ENCODE measurements around the gene MBNL3.

The MBNL3 gene

DNA sequence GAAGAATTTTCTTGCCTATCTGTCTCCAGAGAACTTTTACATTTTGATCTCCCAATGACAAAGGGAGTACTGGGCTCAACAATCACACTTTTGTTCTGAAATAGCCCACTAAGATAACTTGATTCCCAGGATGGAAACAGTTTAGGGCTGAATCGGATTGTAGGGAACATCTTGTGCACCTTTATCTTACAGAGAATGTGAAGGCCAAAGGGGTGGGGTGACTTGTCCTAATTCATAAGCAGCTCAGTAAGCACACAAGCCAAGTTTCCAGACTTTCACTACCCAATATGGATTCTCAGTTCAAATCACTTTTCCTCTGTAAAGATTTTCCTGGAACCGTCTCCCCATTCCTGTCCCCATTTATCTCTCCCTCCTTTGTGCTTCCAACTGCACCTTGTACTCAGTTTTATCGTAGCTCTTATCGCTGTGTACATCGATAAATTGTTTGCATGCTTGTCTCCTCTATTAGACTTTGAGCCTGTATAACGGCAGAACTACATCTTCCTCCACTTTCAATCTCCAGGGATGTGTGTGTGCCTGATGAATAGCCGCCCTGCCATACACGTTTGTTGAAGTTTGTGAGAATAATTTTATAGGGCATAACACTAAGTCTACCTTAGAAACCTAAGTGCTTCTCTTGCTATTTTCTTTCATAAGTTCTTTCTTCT is 77.4 kb downstream of the MBNL3 start:
- Histone ChIP-seq H3K9ac (ENCODE audit: low read depth, low read length) (no peak overlapping the region), H3K4me1 (ENCODE audit: control insufficient read depth, insufficient read depth, low read length) (peaks cover 45% of the 10 kb centered on the region), H3K36me3 (ENCODE audit: control insufficient read depth, insufficient read depth, low read length) (no peaks in the 10 kb centered on the region), H3K27me3 (ENCODE audit: control insufficient read depth, insufficient read depth, low read length) (peaks cover 37% of the 10 kb centered on the region), H3K9me3 (ENCODE audit: control insufficient read depth, insufficient read depth, low read length) (no peaks in the 10 kb centered on the region), H3K4me3 (ENCODE audit: low read depth, low read length) (no peak overlapping the region)

DNA sequence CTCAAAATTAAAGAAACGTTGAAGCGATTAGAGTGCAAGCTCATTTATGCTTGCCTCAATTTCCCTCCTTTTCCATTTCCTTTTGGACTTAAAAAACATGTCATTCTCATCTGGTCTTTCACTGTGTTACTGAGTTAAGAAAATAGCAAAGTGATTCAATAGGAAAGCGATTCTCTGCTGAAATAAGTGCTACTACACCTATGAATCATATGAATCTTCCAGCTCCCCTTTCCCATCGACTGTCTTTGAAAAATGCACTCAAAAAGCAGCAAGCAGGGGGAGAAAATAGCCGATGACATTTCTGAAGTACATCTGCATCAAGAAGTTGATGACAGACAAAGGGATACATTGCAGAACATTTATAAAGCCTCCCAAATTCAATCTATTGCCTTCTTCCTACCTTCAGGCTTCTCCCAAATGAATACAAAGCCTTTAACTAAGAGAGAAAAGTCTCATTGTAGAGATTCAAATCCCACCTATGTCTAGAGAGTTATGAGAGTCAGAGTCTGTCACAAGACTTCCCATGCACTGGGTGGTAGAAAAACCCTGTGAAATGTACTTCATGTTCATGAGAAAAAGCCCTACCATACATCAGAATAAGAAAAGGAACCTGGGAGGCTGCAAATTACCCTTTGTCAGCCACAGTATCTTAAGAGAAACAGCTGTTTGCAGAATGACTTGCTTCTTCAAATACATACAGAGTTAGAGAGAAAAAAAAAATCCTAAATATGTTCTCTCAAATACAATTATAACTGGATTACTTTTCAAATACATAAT is 78.9 kb downstream of the MBNL3 start:
- H3K27me3 ChIP-seq (ENCODE audit: control insufficient read depth, insufficient read depth, low read length) = peaks cover 37% of the 10 kb centered on the region
- no peaks in the 10 kb centered on the region for H3K36me3 ChIP-seq (ENCODE audit: control insufficient read depth, insufficient read depth, low read length)
- no peak overlapping the region for H3K9ac ChIP-seq (ENCODE audit: low read depth, low read length)
- peak overlapping the region; percentile 12 for H3K4me3 ChIP-seq (ENCODE audit: low read depth, low read length)
- no peaks in the 10 kb centered on the region for H3K9me3 ChIP-seq (ENCODE audit: control insufficient read depth, insufficient read depth, low read length)
- peaks cover 47% of the 10 kb centered on the region for H3K4me1 ChIP-seq (ENCODE audit: control insufficient read depth, insufficient read depth, low read length)

DNA sequence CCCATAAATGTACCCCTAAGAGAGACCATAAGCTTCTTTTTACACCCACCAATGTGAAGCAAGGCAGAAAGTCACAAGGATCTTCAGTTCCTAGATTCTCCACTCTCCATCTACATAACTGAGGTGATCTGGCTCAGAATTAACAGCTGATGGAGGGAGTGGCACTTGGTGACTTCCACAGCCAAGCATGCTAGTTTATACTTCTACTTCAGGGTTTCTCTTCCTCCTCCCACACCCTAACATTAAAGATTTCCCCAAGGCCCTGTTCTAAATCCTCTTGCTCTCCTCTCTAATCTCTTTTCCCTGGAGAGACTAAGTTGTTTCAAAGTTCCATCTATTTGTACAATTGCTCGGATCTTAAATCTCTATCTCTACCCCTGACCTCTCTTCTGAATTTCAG is 81.1 kb downstream of the MBNL3 start:
- Histone ChIP-seq H3K4me3 (ENCODE audit: low read depth, low read length) (no peak overlapping the region), H3K36me3 (ENCODE audit: control insufficient read depth, insufficient read depth, low read length) (no peaks in the 10 kb centered on the region), H3K9me3 (ENCODE audit: control insufficient read depth, insufficient read depth, low read length) (no peaks in the 10 kb centered on the region), H3K4me1 (ENCODE audit: control insufficient read depth, insufficient read depth, low read length) (peaks cover 40% of the 10 kb centered on the region), H3K27me3 (ENCODE audit: control insufficient read depth, insufficient read depth, low read length) (peaks cover 19% of the 10 kb centered on the region), H3K9ac (ENCODE audit: low read depth, low read length) (no peak overlapping the region)

DNA sequence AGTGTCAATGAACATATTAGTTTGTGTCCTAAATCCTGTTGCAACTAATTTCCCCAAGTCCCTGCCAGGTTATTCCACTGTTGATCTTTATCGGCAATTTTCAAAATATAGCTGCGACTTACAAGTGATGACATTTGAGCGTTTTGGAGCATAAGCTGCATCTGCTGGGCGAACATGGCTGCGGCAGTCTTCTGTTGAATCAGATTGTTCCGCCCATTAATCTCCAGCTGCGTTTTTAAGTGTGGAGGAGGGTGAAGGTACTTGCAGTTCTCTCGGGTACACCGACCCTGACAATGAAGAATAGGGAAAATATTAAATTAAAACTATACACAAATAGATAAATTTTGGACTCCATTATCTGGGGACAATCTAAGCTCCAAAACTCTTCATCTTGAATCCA is 82.7 kb downstream of the MBNL3 start:
- Histone ChIP-seq H3K9ac (ENCODE audit: low read depth, low read length) (no peak overlapping the region), H3K4me3 (ENCODE audit: low read depth, low read length) (no peak overlapping the region), H3K27me3 (ENCODE audit: control insufficient read depth, insufficient read depth, low read length) (peaks cover 8% of the 10 kb centered on the region), H3K4me1 (ENCODE audit: control insufficient read depth, insufficient read depth, low read length) (peaks cover 26% of the 10 kb centered on the region), H3K36me3 (ENCODE audit: control insufficient read depth, insufficient read depth, low read length) (no peaks in the 10 kb centered on the region), H3K9me3 (ENCODE audit: control insufficient read depth, insufficient read depth, low read length) (no peaks in the 10 kb centered on the region)

DNA sequence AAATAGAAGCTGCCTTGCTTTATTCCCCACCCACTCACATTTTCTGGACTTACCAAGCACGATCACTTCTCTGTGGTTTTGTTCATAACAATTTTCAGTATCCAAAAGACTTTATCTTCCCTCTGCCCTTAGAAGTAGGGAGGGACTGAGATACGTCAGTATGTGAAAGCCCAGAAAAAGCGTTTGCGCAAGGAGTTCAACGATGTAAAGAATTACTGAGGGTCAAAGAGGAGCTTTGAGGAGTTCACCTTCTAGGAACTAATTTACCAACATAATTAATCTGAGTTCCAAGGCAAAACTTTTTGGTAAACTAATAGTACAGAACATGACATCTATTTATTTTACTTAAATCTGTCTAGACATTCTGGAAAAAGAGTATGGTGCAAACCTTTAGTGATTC is 84.6 kb downstream of the MBNL3 start:
- Histone ChIP-seq H3K9ac (ENCODE audit: low read depth, low read length) (no peak overlapping the region), H3K36me3 (ENCODE audit: control insufficient read depth, insufficient read depth, low read length) (no peaks in the 10 kb centered on the region), H3K9me3 (ENCODE audit: control insufficient read depth, insufficient read depth, low read length) (no peaks in the 10 kb centered on the region), H3K4me1 (ENCODE audit: control insufficient read depth, insufficient read depth, low read length) (peaks cover 10% of the 10 kb centered on the region), H3K4me3 (ENCODE audit: low read depth, low read length) (no peak overlapping the region), H3K27me3 (ENCODE audit: control insufficient read depth, insufficient read depth, low read length) (no peaks in the 10 kb centered on the region)

DNA sequence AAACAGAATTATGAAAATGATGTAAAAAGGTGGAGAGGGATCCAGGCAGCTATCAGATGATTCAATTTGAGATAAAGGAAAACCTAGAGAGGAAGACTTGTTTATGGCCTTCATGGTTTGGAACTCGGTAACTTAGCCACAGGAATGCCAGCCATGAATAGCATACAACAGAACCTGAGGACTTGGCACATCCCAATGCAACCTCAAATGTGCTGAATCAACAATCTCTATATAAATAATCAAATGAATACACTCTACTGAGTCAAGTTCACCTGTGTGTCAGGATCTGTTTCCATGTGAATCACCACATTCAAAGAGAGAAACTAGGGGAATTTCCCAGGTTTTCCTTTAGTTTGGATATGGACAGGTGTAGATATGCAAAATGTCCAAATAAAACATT is 86.9 kb downstream of the MBNL3 start:
- Histone ChIP-seq H3K4me3 (ENCODE audit: low read depth, low read length) (no peak overlapping the region), H3K4me1 (ENCODE audit: control insufficient read depth, insufficient read depth, low read length) (peaks cover 2% of the 10 kb centered on the region), H3K27me3 (ENCODE audit: control insufficient read depth, insufficient read depth, low read length) (no peaks in the 10 kb centered on the region)

DNA sequence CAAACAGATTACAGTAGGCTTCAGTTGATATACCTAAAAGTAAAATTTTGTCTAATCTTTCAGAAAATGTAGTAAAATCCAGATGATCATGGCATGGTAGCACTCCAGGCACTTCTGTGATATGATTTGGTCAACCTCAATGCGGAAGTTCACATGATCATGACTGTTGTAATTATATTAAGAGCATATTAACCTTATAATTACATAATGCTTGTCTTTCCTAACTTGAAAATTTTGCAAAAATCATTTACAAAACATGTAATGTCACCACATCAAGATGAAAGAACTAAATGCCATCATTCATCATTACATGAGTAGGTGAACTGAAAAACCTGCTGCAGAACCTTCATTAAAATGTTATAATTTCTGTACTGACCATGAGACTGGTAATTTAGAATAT is 88.1 kb downstream of the MBNL3 start:
- Histone ChIP-seq H3K4me3 (ENCODE audit: low read depth, low read length) (no peak overlapping the region), H3K4me1 (ENCODE audit: control insufficient read depth, insufficient read depth, low read length) (no peaks in the 10 kb centered on the region), H3K9me3 (ENCODE audit: control insufficient read depth, insufficient read depth, low read length) (no peaks in the 10 kb centered on the region), H3K36me3 (ENCODE audit: control insufficient read depth, insufficient read depth, low read length) (no peaks in the 10 kb centered on the region), H3K9ac (ENCODE audit: low read depth, low read length) (no peak overlapping the region), H3K27me3 (ENCODE audit: control insufficient read depth, insufficient read depth, low read length) (no peaks in the 10 kb centered on the region)

More for the DNA sequence above, 86.9 kb downstream of the MBNL3 start:
- Histone ChIP-seq H3K9ac (ENCODE audit: low read depth, low read length) (no peak overlapping the region), H3K36me3 (ENCODE audit: control insufficient read depth, insufficient read depth, low read length) (no peaks in the 10 kb centered on the region), H3K9me3 (ENCODE audit: control insufficient read depth, insufficient read depth, low read length) (no peaks in the 10 kb centered on the region)

DNA sequence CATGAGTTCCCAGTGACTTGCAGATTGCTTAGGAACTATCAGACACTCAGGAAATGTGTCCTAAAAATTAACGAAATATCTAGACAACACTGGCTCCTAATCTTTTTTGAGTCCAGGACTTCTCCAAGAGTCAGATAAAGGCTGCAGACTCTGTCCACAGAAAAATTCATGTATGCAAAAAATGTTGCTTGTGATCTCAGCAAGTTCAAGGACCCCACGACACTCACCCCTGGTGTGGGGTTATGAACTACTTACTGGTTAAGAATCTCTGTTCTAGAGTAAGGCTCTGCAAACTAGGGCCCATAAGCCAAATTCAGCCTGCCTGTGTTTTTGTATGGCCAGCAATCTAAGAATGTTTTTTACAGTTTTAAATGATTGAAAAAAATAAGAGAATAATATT is 93.2 kb downstream of the MBNL3 start:
- Histone ChIP-seq H3K4me3 (ENCODE audit: low read depth, low read length) (no peak overlapping the region), H3K9me3 (ENCODE audit: control insufficient read depth, insufficient read depth, low read length) (no peaks in the 10 kb centered on the region), H3K4me1 (ENCODE audit: control insufficient read depth, insufficient read depth, low read length) (no peaks in the 10 kb centered on the region), H3K9ac (ENCODE audit: low read depth, low read length) (no peak overlapping the region), H3K36me3 (ENCODE audit: control insufficient read depth, insufficient read depth, low read length) (no peaks in the 10 kb centered on the region), H3K27me3 (ENCODE audit: control insufficient read depth, insufficient read depth, low read length) (no peaks in the 10 kb centered on the region)

DNA sequence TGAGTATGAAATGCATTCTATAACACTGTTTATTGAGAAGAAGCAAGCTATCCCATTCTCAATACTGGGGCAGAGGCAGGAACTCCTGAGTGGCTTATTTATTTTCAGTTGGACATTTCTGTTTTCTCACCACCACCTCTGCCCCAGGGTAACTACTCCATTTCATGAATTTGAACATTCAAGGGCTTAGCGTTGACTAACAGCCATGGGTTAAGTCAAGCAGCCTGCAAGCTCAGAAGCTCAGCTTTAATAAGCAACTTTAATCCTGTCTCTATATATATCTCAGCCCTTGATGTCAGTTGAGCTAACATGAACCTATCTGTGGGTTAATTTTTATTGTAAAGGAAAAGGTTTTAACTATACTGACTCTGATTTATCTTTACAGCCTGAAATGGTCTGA is 93.8 kb downstream of the MBNL3 start:
- Histone ChIP-seq H3K4me1 (ENCODE audit: control insufficient read depth, insufficient read depth, low read length) (no peaks in the 10 kb centered on the region), H3K27me3 (ENCODE audit: control insufficient read depth, insufficient read depth, low read length) (no peaks in the 10 kb centered on the region), H3K36me3 (ENCODE audit: control insufficient read depth, insufficient read depth, low read length) (no peaks in the 10 kb centered on the region), H3K9ac (ENCODE audit: low read depth, low read length) (no peak overlapping the region), H3K9me3 (ENCODE audit: control insufficient read depth, insufficient read depth, low read length) (no peaks in the 10 kb centered on the region), H3K4me3 (ENCODE audit: low read depth, low read length) (no peak overlapping the region)

DNA sequence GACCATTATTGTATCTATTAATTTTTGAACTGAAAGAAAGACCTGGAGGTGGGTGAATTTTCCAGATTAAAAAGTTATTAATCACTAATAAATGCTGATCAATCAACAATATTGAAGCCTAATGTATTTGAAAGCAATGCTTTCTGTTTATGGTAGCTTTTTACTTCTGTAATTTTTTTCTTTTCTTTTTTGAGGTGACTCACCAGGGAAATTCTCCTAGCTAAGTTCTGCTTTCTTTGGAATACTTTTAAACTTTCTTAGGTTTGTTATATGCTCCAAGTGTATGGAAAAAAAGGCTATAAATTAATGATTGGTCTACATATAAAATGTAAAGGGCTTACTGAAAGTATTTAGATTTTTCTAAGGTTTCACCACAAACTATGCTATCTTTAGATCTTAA is 94.2 kb downstream of the MBNL3 start:
- Histone ChIP-seq H3K27me3 (ENCODE audit: control insufficient read depth, insufficient read depth, low read length) (no peaks in the 10 kb centered on the region), H3K36me3 (ENCODE audit: control insufficient read depth, insufficient read depth, low read length) (no peaks in the 10 kb centered on the region), H3K9me3 (ENCODE audit: control insufficient read depth, insufficient read depth, low read length) (no peaks in the 10 kb centered on the region), H3K9ac (ENCODE audit: low read depth, low read length) (no peak overlapping the region), H3K4me3 (ENCODE audit: low read depth, low read length) (no peak overlapping the region), H3K4me1 (ENCODE audit: control insufficient read depth, insufficient read depth, low read length) (no peaks in the 10 kb centered on the region)

DNA sequence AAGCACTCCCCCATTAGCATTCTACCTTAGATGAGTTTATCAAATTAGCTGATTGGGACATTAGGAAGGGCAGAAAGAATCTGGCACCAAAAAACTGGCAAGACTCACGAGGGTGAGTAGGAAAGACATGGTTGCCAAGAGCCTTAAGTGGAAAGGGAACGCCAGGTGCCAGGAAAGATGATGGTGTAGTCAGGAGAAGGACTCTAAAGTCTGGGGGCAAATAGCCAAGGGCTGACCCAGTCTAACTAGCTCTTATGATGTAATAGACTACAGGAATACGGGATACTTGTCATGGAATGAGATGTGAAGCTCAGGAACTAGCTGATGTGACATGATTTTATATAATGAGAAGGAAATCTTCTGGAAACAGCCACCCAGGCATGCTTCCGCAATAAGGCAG is 94.8 kb downstream of the MBNL3 start:
- no peak overlapping the region for H3K9ac ChIP-seq (ENCODE audit: low read depth, low read length)
- no peak overlapping the region for H3K4me3 ChIP-seq (ENCODE audit: low read depth, low read length)
- no peaks in the 10 kb centered on the region for H3K36me3 ChIP-seq (ENCODE audit: control insufficient read depth, insufficient read depth, low read length)
- H3K4me1 ChIP-seq (ENCODE audit: control insufficient read depth, insufficient read depth, low read length) = no peaks in the 10 kb centered on the region
- H3K27me3 ChIP-seq (ENCODE audit: control insufficient read depth, insufficient read depth, low read length) = no peaks in the 10 kb centered on the region
- no peaks in the 10 kb centered on the region for H3K9me3 ChIP-seq (ENCODE audit: control insufficient read depth, insufficient read depth, low read length)

DNA sequence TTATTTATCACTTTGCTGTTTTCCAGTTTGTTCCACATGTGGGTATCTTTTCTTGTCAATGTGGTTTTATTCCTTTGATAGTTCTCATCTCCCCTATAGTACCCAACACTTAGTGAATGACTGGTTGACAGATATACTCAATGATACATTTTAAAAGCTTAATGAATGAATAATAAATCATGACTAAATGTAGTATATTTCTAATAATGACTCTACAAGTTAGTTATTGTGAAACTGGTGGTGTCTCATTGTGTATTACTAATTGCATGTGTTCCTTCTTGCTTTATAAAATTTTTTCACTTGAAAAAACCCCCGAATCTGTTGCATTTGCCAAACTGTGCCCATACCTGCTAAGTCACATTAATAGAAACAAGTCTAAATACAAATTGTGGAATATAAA is 95.4 kb downstream of the MBNL3 start:
- Histone ChIP-seq H3K4me3 (ENCODE audit: low read depth, low read length) (no peak overlapping the region), H3K36me3 (ENCODE audit: control insufficient read depth, insufficient read depth, low read length) (no peaks in the 10 kb centered on the region), H3K27me3 (ENCODE audit: control insufficient read depth, insufficient read depth, low read length) (no peaks in the 10 kb centered on the region), H3K4me1 (ENCODE audit: control insufficient read depth, insufficient read depth, low read length) (no peaks in the 10 kb centered on the region), H3K9me3 (ENCODE audit: control insufficient read depth, insufficient read depth, low read length) (no peaks in the 10 kb centered on the region), H3K9ac (ENCODE audit: low read depth, low read length) (no peak overlapping the region)
